GM20000 (cell line): Measurements from ENCODE around the gene POLR1A.

ENCODE experiments used
- DNase-seq: peaks from one replicate; pipeline ENCODE4 v3.0.0; 2012; ENCODE audit warnings: low spot score
- TF ChIP-seq, protein P1 (sequence below): IDR thresholded peaks from 2 replicates; pipeline ENCODE4 v1.5.1; 2012; ENCODE audit warnings: mild to moderate bottlenecking, control low read depth; ENCODE audit errors: extremely low read depth, missing control alignments

Gene POLR1A

DNA sequence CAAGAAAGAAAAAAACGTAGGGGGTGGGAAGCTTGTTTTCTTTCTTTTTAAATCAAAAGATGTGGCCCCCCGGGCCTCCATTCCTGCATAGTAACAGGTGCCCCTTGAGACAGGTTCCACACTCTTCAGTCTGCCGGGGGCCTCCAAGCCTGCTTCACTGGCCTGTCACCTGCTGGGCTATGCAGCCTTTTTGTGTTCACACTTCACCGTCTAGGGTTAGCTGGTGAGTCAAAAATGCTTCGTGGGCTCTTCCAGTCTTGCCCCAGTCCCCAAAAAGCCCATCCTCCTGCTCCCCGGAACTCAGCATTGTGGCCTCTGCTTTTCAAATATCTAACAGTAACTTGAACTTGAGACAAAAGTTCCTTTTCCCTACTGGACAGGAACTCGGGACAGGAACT is 67.9 kb downstream of the POLR1A start:
- TF ChIP-seq, protein P1, sequence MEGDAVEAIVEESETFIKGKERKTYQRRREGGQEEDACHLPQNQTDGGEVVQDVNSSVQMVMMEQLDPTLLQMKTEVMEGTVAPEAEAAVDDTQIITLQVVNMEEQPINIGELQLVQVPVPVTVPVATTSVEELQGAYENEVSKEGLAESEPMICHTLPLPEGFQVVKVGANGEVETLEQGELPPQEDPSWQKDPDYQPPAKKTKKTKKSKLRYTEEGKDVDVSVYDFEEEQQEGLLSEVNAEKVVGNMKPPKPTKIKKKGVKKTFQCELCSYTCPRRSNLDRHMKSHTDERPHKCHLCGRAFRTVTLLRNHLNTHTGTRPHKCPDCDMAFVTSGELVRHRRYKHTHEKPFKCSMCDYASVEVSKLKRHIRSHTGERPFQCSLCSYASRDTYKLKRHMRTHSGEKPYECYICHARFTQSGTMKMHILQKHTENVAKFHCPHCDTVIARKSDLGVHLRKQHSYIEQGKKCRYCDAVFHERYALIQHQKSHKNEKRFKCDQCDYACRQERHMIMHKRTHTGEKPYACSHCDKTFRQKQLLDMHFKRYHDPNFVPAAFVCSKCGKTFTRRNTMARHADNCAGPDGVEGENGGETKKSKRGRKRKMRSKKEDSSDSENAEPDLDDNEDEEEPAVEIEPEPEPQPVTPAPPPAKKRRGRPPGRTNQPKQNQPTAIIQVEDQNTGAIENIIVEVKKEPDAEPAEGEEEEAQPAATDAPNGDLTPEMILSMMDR = no peak
- no peak for DNase-seq

DNA sequence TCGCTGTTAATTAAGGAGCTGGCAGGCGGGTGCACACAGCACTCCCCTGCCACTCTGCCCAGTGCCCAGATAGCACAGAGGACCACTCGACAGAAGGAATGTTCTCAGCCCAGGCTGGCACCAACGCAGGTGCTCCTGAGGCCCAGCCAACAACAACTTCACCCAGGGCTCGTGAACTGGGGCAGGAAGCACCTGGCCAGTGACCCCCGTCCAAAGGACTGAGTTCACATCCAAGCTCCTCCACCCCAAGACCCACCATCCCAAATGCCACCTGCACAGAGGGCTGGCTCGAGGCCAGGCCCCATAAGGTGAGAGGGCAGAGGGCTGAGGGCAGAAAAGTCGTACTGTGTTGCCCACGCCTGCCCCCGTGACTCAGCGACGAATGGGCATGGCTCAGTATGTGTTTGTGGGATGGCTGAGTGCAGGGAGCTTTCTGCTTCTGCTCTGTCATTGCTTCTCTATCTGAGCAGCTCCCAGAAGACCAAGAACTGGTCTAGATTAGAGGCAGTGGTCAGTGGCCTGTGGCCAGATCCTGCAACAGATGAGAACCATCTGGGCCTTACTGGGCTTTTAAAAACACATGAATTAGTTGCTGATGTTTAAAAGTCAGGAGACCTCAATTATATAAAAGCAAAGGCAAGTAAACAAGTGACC is 68.4 kb downstream of the POLR1A start:
- no peak for DNase-seq
- TF ChIP-seq, protein P1 = no peak

DNA sequence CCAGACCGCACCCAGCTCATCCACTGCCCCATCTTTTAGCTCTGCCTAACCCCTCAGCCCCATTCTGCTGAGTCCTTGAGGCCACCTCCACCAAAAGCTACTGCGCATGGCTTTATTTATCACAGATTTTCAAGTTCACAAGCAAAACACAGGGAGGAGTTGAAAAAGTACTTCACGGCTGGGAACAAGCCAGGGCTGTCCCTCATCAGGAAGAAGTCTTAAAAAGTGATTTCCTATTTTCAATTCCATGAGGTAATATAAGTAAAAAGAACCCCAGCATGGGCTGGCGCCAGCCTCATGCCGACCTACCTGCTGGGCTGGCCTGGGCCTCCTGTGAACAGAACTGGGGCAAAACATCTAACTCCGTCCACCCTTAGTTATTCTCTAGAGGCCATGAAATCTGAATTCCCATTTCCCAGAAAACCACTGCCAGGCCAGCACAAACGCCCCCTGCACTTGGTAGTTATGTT is 69.0 kb downstream of the POLR1A start:
- DNase-seq = no peak

DNA sequence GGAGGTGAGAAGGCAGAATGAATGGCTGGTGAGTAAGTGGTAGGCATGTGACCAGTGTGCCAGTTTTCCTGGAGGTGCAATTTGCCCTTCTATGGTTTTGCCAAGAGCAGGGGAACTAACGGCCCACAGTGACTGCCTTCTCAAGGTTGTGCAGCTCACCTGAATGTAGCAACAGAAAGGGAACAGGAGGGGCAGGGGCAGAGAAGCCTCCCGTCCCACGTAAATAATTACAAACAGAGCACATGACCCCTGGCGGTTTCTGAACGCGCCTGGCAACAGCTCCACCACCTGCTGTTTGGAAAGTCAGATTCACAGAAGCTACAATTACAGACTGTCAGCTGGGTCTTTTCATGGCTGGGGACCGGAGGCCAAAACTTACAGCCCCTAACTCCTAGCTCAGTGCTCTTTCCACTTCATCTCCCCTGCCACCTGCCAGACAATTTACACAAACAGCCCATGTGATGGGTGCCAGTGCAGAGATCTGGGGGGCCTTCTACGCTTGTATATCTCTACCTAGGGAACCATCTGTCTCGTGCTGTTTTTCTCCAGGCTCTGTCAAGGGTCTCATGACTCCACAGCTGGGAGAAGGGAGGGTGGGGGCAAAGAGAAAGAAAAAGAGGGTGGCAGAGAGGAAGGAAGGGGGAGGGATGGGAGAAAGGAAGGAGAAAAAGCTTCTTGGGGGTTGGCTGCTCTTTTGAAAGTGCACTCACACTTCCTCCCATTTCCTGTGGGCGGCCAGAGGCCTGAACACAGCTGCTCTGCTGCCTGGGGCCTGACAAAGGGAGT is 69.6 kb downstream of the POLR1A start:
- DNase-seq = peak; percentile 88
- TF ChIP-seq, protein P1 = no peak

More for the DNA sequence above, 69.0 kb downstream of the POLR1A start:
- TF ChIP-seq, protein P1 = no peak

DNA sequence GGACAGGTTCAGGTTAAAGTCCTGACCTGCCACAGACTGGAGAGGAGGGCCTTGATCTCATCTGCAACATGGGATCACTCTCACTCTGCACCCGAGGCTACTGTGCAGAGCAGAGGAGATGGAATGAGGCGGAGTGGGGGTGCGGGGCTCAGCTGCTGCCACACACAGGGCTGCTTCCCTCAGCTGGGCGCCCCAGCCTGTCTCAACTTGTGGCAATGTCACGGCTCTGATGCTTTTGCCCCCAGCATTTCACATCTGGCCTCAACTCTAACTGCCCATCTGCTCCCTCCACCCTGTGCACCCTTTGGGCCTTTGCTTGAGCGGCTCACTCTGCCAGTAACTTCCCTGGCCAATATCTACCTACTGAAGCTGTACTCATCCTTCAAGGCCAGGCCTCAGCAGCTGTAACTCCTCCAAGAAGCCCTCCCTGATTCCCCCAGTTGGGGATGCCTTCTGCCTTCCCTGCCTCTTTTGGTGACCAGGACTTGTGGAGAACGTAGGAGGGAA is 70.3 kb downstream of the POLR1A start:
- TF ChIP-seq, protein P1 = no peak
- no peak for DNase-seq

DNA sequence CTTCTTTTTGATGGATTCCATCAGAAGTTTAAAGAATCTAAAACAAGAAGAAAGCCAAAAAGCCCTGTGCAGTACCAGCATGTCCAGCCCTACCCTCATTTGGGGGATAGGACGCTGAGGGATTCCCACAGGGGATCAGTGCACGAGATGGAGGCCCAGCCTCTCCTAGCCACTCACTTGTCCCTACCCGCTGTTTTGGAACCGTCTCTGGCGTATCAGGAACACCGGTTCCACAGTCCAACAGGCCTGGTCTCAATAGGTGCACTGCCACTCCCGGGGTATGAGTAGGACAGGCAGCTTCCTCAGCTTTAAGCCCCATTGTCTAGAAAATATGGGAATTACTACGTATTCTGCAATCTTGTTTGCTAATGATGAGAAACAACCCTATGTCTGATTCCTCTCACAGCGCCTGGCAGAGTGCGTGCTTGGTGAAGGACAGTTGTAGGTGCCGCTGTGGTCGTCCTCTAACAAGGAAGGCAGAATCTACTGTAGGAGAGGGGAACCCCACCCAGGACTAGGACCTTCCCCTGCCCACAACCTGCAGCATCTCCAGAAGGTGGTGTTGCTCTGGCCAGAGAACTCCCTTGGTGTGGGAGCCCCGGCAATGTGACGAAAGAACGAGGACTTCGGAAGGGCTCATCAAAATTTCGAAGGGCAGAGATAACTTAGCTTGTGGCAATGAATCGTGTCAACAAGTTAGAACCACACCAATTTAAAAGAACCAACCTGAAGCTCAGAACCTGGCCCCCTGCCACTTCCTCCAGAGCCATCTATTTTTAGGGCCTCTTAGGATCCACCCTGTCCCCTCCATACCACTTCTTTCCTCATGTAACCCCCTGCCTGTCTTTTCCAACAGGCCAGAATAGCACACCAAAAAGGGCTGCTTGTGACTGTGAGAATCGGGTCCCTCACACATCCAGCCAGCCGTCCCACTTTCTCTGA is 71.7 kb downstream of the POLR1A start:
- no peak for DNase-seq
- TF ChIP-seq, protein P1 = no peak
